Activated T-cell treated with anti-CD3 and anti-CD28 coated beads for 1 hour (primary cell): ENCODE measurements around the gene ARHGAP6.
"Not testable (repeated sequence)": the region's sequence is repeated elsewhere in the genome, so short reads cannot be mapped to it uniquely, and the experiment has no call there.

Experiments
- DNase-seq: peaks from one replicate; pipeline ENCODE4 v3.0.0-alpha.2; 2020; ENCODE audit warnings: low read depth

The ARHGAP6 gene

GRCh38 chrX:11397680-11398079, 268.0 kb downstream of the ARHGAP6 start:
- DNase-seq, result no peak

- DNase-seq, result no peak
Measured at GRCh38 chrX:11395859-11396258, 269.9 kb downstream of the ARHGAP6 start.

- no peak for DNase-seq
Measured at GRCh38 chrX:11393949-11394654, 271.6 kb downstream of the ARHGAP6 start.

GRCh38 chrX:11386812-11387211, 278.9 kb downstream of the ARHGAP6 start:
- DNase-seq, result no peak

GRCh38 chrX:11386001-11386523, 279.7 kb downstream of the ARHGAP6 start:
- no peak for DNase-seq

- DNase-seq, result no peak
Measured at GRCh38 chrX:11382930-11383329, 282.8 kb downstream of the ARHGAP6 start.

- DNase-seq, result no peak
Measured at GRCh38 chrX:11381464-11381863, 284.3 kb downstream of the ARHGAP6 start.

- DNase-seq, result no peak
Measured at GRCh38 chrX:11380187-11380844, 285.4 kb downstream of the ARHGAP6 start.

GRCh38 chrX:11376163-11376562, 289.6 kb downstream of the ARHGAP6 start:
- DNase-seq, result no peak

- DNase-seq, result no peak
Measured at GRCh38 chrX:11375614-11376119, 290.1 kb downstream of the ARHGAP6 start.

GRCh38 chrX:11374570-11374969, 291.1 kb downstream of the ARHGAP6 start:
- no peak for DNase-seq

GRCh38 chrX:11371106-11371505, 294.6 kb downstream of the ARHGAP6 start:
- DNase-seq, result no peak

- DNase-seq, result no peak
Measured at GRCh38 chrX:11367609-11368430, 297.9 kb downstream of the ARHGAP6 start.

- DNase-seq, result no peak
Measured at GRCh38 chrX:11366998-11367595, 298.6 kb downstream of the ARHGAP6 start.

- DNase-seq, result no peak
Measured at GRCh38 chrX:11365426-11365825, 300.3 kb downstream of the ARHGAP6 start.

GRCh38 chrX:11364835-11365234, 300.9 kb downstream of the ARHGAP6 start:
- no peak for DNase-seq

- DNase-seq, result not testable (repeated sequence)
Measured at GRCh38 chrX:11363825-11364224, 301.9 kb downstream of the ARHGAP6 start.

- no peak for DNase-seq
Measured at GRCh38 chrX:11363069-11363594, 302.6 kb downstream of the ARHGAP6 start.

- DNase-seq, result not testable (repeated sequence)
Measured at GRCh38 chrX:11361666-11362065, 304.1 kb downstream of the ARHGAP6 start.

- DNase-seq, result not testable (repeated sequence)
Measured at GRCh38 chrX:11355944-11356343, 309.8 kb downstream of the ARHGAP6 start.

- DNase-seq, result no peak
Measured at GRCh38 chrX:11355259-11355909, 310.3 kb downstream of the ARHGAP6 start.
